Stimulated activated CD4-positive, alpha-beta T cell treated with anti-CD3 and anti-CD28 coated beads, TNF-alpha, amount 100 ng/mL, for 24 hours (primary cell): Measurements from ENCODE around the gene GRAMD2B.
"Not testable (repeated sequence)": the region's sequence is repeated elsewhere in the genome, so short reads cannot be mapped to it uniquely, and the experiment has no call there.

Source experiments
- DNase-seq, 3 experiments: peaks; one replicate each; pipeline ENCODE4 v3.0.0-alpha.2; 2020; ENCODE audit warnings: low read depth in 3 of 3

Gene GRAMD2B

DNA sequence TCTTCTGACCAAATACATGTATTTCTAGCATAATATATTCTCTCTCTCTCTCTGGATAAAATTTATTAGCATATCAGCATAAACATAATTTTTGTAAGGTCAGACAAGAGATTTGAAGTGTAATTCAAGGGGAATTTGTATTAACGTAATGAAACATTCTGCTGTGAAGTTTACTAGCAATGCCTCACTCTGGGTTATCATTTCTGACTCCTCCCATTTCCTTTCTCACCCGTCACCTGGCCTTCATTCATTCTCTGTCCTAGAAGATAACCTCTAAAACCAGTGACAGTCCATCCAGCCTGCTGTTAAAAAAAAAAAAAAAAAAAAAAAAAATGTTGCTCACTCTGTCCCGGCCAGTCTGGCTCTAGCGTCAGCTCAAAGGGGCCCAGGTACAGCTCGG, 27.1 kb downstream of the GRAMD2B start:
- DNase-seq = no peak

DNA sequence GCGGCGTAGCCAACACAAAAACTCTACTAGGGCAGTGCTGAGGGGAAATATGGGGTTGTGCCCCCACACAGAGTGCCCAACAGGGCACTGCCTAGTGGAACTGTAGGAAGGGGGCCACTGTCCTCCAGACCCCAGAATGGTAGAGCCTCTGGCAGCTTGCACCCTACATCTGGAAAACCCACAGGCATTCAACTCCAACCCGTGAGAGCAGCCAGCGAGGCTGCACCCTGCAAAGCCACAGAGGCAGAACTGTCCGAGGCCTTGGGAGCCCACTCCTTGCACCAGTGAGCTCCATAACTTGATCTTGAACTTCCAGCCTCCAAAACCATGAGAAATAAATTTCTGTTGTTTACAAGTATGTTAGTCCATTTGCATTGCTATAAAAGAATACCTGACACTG, 27.7 kb downstream of the GRAMD2B start:
- DNase-seq = no peak

DNA sequence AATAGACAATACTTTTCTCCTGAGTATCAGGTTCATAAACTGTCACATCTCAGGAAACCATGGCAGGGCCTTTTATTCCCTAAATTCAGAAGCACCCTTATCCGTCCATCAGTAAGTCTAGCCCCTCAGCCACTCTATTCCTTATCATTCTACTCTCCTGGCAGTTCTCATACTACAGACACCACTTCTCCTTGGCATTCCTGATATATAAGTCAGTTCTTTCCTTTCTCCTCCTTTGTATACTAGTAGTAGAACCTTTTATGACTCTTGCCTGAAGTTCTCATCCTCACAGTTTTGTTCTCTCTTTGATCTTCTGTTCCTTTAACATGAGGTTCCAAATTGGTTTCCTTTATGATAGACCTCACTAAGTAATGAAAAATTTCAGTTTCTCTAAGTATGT, 29.3 kb downstream of the GRAMD2B start:
- no peak for DNase-seq

DNA sequence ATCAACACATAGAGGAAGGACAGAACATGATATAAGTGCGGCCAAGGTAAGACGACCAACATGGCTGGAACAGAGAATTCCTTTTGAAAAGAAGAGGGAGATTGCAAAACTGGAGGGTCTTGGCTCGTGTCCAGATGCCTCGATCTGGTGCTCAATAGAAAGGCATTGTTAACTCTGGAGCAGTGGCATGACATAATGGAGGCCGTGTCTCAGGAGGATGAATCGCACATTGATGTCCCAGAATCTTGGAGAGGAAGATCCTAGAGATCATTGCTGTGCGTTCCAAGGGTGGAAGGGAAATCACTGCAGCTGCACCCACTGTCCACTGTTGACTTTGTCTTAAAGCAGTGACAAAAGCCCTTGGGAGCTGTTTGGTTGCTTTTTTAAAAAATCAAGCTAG, 30.9 kb downstream of the GRAMD2B start:
- no peak for DNase-seq

DNA sequence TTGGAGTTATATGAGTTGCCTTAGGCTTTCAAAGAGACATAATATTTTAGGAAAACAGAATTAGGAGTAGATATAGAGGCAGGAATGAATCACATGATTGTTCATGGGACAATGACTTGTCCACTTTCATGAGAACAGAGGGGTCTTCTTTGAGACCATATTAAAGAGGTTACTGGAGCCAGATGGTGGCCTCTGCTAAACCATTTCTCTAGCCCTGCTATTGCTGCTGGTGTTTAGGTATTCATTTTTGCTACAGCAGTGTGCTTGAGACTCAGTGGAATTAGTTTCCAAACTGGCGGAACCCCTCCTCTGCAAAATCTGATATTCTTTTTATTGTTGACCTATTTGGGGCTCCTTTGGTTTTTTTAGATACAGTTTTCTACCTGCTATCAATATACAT, 31.3 kb downstream of the GRAMD2B start:
- DNase-seq = no peak

DNA sequence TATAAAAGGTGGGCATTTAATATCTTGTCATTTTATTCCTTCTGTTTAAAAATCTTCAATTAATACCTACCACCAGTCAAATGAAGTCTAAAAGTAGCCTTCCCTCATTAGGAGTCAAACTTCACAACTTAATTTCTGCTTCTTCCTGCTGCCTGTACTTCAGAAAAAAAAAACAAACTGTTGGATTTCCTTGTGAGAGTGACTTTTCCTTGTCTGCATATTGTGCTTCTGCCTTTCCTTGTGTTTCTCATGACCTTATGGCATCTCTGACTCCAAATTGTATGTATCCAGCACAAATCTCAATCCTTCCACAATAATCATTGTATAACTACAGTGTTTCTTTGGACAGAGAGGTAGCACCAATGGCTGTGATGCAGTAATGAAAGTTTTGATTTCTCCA, 32.1 kb downstream of the GRAMD2B start:
- no peak for DNase-seq

DNA sequence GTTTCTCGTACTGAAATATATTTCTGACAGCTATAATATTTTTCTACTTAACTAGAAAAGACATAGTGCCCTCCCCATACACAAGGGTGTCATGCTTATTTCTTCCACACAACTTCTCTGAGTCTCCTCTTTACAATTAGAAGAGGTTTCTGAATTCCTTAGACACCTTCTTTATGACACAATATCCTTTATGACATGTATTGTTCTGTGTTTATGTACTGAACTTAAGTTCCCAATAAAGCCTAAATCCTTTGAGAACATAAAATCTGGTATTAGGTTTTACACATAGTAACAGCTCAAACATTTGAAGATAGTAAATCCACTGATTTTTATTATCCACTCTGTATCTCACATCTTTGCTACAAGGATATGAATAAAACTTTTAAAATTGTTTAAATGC, 32.5 kb downstream of the GRAMD2B start:
- no peak for DNase-seq

GRCh38 chr5:126456217-126456820, 33.1 kb downstream of the GRAMD2B start:
- DNase-seq = no peak

DNA sequence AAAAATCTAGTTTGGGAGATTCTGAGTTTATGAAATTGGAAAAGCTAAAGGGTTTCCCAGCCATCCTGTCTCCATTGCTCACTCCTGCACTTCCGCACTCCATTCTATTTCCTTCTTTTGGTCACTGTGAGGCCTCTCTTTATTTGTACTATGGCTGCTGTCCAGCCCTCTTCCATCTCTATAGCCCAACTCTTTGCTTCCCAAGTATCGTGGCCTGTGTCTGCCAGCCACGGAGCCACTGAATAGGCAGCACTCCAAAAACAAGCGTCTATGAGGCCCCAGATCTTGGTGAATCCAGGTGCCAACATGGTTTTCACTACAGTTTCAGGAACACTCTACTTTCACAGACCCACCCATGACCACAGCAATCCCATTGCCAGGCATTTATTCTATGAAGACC, 37.2 kb downstream of the GRAMD2B start:
- no peak for DNase-seq

- DNase-seq = no peak
Observed at GRCh38 chr5:126460977-126461376, 37.8 kb downstream of the GRAMD2B start.

- DNase-seq = no peak
Observed at GRCh38 chr5:126461838-126462237, 38.6 kb downstream of the GRAMD2B start.

DNA sequence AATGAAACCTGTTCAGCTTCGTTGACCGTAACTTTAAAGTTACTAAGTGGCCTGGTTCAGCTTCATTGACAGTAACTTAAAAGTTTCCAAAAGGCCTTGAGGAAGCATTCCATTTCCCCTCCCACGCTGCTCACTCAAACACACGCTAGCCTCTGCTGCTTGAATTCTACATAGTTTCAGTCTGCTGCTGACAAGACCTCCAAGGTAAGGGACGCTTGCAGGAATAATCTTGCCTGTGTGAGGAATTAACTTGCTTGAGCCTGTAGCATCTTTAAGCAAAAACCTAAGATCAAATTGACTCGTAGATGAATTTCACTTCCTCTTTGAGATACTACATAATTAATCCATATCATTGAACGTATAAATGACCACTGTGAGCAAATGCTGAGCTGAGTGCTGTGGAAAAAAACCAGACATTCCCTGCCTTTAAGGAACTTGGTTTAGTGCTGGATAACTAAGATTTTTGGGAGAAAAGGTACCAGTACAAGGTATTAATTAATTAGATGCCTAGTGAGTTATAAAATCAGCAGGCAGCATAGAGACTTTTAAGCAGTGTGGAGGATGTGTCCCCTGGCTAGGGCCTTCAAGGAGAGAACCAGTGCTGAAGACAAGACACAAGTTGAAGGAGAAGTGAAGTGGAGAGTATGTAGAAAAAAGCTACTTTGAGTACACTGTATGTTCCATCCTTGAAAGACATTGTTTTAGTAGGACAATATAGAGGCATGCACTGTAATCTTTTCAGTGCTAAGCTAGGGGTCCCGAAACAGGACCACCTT, 39.2 kb downstream of the GRAMD2B start:
- DNase-seq = no peak

GRCh38 chr5:126464016-126464415, 40.8 kb downstream of the GRAMD2B start:
- no peak for DNase-seq

- DNase-seq = no peak
Observed at GRCh38 chr5:126464959-126465358, 41.8 kb downstream of the GRAMD2B start.

- no peak for DNase-seq
Observed at GRCh38 chr5:126468091-126468490, 44.9 kb downstream of the GRAMD2B start.

- no peak for DNase-seq
Observed at GRCh38 chr5:126469536-126470316, 46.5 kb downstream of the GRAMD2B start.

- not testable (repeated sequence) for DNase-seq
Observed at GRCh38 chr5:126470529-126470928, 47.3 kb downstream of the GRAMD2B start.

GRCh38 chr5:126471247-126471646, 48.0 kb downstream of the GRAMD2B start:
- DNase-seq = no peak

DNA sequence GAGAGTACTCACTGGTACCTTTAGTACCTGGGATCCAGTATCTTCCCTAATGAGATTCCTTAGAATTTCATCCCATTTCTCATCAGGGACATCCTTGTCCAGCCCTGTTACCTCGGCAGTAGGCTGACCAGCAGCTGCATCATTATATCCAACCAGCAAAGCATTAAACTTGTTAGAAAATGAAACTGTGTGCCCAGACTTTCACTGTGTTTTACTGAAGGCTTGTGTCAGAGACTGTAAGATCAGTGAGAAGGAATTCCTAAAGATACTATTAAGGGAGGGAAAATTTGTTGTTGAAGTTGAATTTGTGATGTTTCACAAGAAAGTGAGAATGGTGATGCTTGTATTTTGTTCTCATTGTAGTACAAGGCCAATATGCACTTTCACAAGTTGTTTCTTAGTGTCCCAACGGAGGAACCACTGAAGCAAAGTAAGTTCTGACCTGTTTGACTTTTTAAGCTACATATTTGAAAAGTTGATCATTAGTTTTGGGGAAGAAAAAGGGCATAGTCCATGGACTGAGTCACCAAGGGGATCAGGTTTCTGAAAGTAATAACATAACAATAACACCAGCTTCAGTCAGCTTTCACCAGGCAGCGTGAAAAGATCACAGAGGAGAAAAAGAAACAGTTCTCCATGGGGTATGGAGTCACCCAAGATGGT, 48.8 kb downstream of the GRAMD2B start:
- no peak for DNase-seq

DNA sequence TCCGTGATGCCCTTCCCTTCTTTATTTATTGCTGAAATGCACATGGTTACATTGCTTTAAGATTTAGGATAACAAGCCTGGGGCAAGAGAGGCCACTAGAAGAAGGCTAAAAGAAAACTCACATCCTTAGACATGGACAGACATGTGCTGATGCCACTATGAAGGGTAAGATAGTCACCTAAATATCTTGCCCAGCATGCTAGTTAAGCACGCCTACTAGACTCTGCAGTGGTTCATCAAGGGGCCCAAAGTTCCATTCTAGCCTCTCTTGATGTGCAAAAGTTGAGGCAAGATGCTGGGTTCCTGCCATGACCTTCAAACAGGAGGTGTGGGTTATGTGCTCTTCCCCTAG, 49.3 kb downstream of the GRAMD2B start:
- DNase-seq = no peak

GRCh38 chr5:126477294-126478117, 54.3 kb downstream of the GRAMD2B start:
- DNase-seq = no peak

DNA sequence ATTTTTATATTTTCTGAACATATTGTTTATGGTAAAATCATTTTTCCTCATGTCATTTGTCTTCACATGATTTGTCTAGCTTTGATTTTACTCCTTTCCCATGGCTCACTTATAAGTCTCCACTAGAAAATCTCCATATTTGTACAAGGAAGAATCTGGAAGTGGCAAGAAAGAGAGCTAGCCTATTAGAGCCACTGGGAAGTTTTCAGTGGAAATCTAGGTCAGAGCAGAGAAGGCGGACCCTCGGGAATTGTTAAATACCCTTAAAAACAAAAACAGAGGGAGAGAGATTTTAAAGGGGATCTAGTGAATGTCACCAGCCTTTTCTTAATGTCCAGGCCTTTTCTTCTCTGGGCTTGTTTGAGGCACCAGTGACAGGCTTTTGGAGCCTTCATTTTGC, 56.6 kb downstream of the GRAMD2B start:
- no peak for DNase-seq
